Chondrocyte (in vitro differentiated cells): ENCODE data around the gene SYCP3. TPM values are rescaled to one million over a fixed set of nuclear protein-coding genes. Genes with fewer than 3 reads are reported as not detected.
A peak's percentile ranks its signal among the peaks of the same experiment; 100 is the strongest.

Experiments
- DNase-seq: peaks from one replicate; pipeline ENCODE4 v3.0.0; 2021; ENCODE audit warnings: mixed read lengths, low spot score
- H3K27ac Mint-ChIP-seq: one replicate; pipeline ENCODE4 v1.8.0; 2021; ENCODE audit warnings: mild to moderate bottlenecking, moderate library complexity, mixed read lengths; ENCODE audit not compliant: unreplicated experiment
- H3K27me3 Mint-ChIP-seq: 2 replicates; pipeline ENCODE4 v1.8.0; 2021; ENCODE audit warnings: low read depth, mixed read lengths
- H3K36me3 Mint-ChIP-seq: 2 replicates; pipeline ENCODE4 v1.8.0; 2021; ENCODE audit warnings: low read depth, mixed read lengths
- H3K4me1 Mint-ChIP-seq: 2 replicates; pipeline ENCODE4 v1.8.0; 2021; ENCODE audit warnings: low read depth, mild to moderate bottlenecking, mixed read lengths
- H3K4me3 Mint-ChIP-seq: one replicate; pipeline ENCODE4 v1.8.0; 2021; ENCODE audit warnings: mild to moderate bottlenecking, moderate library complexity, mixed read lengths; ENCODE audit not compliant: unreplicated experiment
- H3K9me3 Mint-ChIP-seq: 2 replicates; pipeline ENCODE4 v1.8.0; 2021; ENCODE audit warnings: low read depth, mixed read lengths
- CTCF ChIP-seq: fragments of 200-600 bp; sonication (generic); IDR thresholded peaks from 2 replicates; pipeline ENCODE4 v1.5.0; 2021; ENCODE audit warnings: antibody characterized with exemption, mild to moderate bottlenecking, moderate library complexity
- total RNA-seq: library from RNA; stranded (reverse); gene quantifications from 3 replicates; pipeline ENCODE4 v1.2.1, GENCODE V29; 2021

SYCP3 gene
- total RNA-seq, 1 donor from 2014 or later, result 0.05 TPM

DNA sequence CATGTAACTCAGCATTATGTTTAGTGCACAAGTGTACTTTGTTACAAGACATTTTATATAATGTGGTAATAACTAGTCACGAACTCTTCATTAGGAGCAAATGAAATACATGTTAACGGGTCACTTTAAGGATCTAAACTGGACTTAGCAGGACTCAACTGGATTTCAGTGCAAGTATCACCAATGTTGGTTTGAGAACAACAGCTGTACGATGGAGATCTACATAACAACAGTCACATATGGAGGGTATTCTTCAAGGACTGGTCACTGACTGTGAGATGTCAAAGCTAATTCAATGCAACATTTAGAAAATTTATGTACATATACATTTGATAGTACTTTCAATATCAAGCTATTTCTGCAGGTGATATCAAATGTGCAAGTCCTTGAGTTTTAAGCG lies 22.5 kb upstream of the SYCP3 start:
- no peaks in the 10 kb centered on the region for H3K9me3 Mint-ChIP-seq
- no peak for DNase-seq
- H3K4me1 Mint-ChIP-seq, result peaks cover 9% of the 10 kb centered on the region
- no peak overlapping the region for H3K4me3 Mint-ChIP-seq
- no peak for TF ChIP-seq CTCF
- H3K27ac Mint-ChIP-seq, result no peak overlapping the region
- H3K27me3 Mint-ChIP-seq, result no peaks in the 10 kb centered on the region
- H3K36me3 Mint-ChIP-seq, result peaks cover 5% of the 10 kb centered on the region

DNA sequence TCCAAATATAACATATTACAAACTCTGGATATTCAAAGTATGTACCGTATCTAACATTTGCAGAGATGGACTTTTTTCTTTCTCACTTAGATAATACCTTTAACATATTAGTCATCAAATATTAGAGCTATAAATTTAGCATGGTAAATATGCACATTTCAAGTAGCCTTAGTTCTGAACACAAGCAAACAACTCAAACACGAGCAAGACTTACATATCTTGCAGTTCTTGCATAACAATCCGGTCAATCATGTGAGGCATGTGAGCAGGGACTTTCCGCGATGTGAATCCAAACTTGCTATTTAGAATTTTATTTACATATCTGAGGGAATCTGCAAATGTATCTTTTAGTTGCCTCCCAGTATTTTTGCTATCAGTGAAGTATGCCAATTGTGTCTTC lies 22.1 kb upstream of the SYCP3 start:
- DNase-seq, result no peak
- Mint-ChIP-seq H3K9me3 (no peaks in the 10 kb centered on the region), H3K36me3 (peaks cover 5% of the 10 kb centered on the region), H3K4me1 (peaks cover 9% of the 10 kb centered on the region), H3K27ac (peak overlapping the region; percentile 42), H3K27me3 (no peaks in the 10 kb centered on the region), H3K4me3 (no peak overlapping the region)
- no peak for TF ChIP-seq CTCF

DNA sequence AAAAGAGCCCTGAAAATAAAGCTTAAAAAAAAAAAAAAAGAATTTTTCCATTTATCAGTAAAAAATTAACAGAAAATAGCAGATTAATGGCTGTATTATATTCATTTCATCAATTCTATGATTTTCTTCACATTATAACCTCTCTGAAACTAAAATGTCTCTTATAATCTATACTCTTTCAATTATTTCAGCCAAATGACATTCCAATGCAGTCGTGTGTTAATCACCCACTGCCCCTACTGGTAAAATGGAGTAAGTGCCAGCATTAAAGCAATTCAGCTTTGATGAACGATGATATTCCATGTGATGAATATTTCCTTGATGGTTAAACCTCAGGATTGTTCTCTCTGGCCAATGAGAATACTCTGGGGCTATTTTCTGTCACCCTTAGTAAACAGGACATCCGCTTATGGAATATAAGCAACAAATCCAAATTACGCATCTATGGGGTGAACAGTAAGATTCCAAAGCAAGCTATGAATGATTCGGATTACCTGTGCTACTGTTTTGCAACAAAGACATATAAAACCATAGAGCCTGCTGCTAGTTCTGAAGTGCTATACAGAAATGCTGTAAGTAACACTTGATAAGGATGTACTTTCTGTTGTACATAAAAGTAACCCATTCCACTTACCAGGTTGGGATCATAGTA lies 20.3 kb upstream of the SYCP3 start:
- H3K9me3 Mint-ChIP-seq, result no peaks in the 10 kb centered on the region
- H3K27me3 Mint-ChIP-seq, result no peaks in the 10 kb centered on the region
- peaks cover 9% of the 10 kb centered on the region for H3K4me1 Mint-ChIP-seq
- no peak overlapping the region for H3K27ac Mint-ChIP-seq
- no peak for DNase-seq
- H3K4me3 Mint-ChIP-seq, result no peak overlapping the region
- peak; percentile 83 for TF ChIP-seq CTCF
- peaks cover 9% of the 10 kb centered on the region for H3K36me3 Mint-ChIP-seq

DNA sequence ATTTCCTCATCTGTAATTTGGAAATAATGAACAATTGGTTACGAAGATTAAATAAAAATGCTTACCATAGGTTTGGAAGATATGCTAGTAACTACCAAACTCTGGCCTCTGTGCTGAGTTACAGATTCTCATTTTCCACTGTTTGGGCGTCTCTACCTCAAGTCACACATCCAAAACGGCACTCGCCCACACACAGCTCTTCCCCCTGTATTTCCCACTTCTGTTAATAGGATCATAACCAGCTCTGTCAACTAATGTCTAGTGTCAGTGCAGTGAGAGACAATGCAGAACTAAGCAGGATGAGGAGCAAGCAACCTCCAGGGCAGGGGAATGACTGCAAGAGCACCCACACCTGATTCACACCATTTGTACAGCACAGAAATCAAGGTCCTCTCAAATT lies 10.9 kb upstream of the SYCP3 start:
- no peak for TF ChIP-seq CTCF
- no peaks in the 10 kb centered on the region for H3K27me3 Mint-ChIP-seq
- no peak for DNase-seq
- H3K4me1 Mint-ChIP-seq, result peaks cover 6% of the 10 kb centered on the region
- H3K27ac Mint-ChIP-seq, result no peak overlapping the region
- no peak overlapping the region for H3K4me3 Mint-ChIP-seq
- H3K36me3 Mint-ChIP-seq, result peaks cover 19% of the 10 kb centered on the region
- H3K9me3 Mint-ChIP-seq, result no peaks in the 10 kb centered on the region

- H3K27ac Mint-ChIP-seq, result no peak overlapping the region
- no peak for TF ChIP-seq CTCF
- H3K36me3 Mint-ChIP-seq, result peaks cover 16% of the 10 kb centered on the region
- H3K9me3 Mint-ChIP-seq, result no peaks in the 10 kb centered on the region
- peaks cover 6% of the 10 kb centered on the region for H3K4me1 Mint-ChIP-seq
- DNase-seq, result no peak
- no peak overlapping the region for H3K4me3 Mint-ChIP-seq
- H3K27me3 Mint-ChIP-seq, result no peaks in the 10 kb centered on the region
Measured at GRCh38 chr12:101749657-101750056, 10.4 kb upstream of the SYCP3 start.
